H9 (cell line): ENCODE results near the gene ZNF213. TPM values are rescaled to one million over a fixed set of nuclear protein-coding genes. Genes with fewer than 3 reads are reported as not detected.
A peak's percentile ranks its signal among the peaks of the same experiment; 100 is the strongest.

Experiments used
- DNase-seq: peaks from one replicate; pipeline ENCODE4 v3.0.0-alpha.2; 2017
- H2AFZ ChIP-seq: one replicate; pipeline ENCODE4 v1.6.1; 2013; ENCODE audit warnings: mild to moderate bottlenecking, low read length, control low read depth, moderate library complexity
- H2AK5ac ChIP-seq: 2 replicates; pipeline ENCODE4 v1.6.1; 2013; ENCODE audit warnings: low read length, control low read depth, mixed read lengths; ENCODE audit not compliant: insufficient read length
- H2BK120ac ChIP-seq: one replicate; pipeline ENCODE4 v1.6.1; 2013; ENCODE audit warnings: low read depth, mild to moderate bottlenecking, low read length, control low read depth, inconsistent platforms; ENCODE audit not compliant: poor library complexity, severe bottlenecking
- H2BK12ac ChIP-seq: 2 replicates; pipeline ENCODE4 v1.6.1; 2013; ENCODE audit warnings: low read length, control low read depth, mixed read lengths, low read depth; ENCODE audit not compliant: insufficient read length
- H2BK15ac ChIP-seq: 2 replicates; pipeline ENCODE4 v1.6.1; 2013; ENCODE audit warnings: low read depth, low read length, control low read depth
- H2BK20ac ChIP-seq: one replicate; pipeline ENCODE4 v1.6.1; 2013; ENCODE audit warnings: low read depth, mild to moderate bottlenecking, low read length, control low read depth, inconsistent platforms; ENCODE audit not compliant: poor library complexity, severe bottlenecking
- H2BK5ac ChIP-seq: 2 replicates; pipeline ENCODE4 v1.6.1; 2013; ENCODE audit warnings: low read length, control low read depth, mixed read lengths; ENCODE audit not compliant: insufficient read length
- H3K14ac ChIP-seq: 2 replicates; pipeline ENCODE4 v1.6.1; 2013; ENCODE audit warnings: low read length, control low read depth; ENCODE audit not compliant: insufficient read depth
- H3K18ac ChIP-seq: 2 replicates; pipeline ENCODE4 v1.6.1; 2013; ENCODE audit warnings: low read depth, mild to moderate bottlenecking, mixed read lengths, low read length, control low read depth; ENCODE audit not compliant: insufficient read length
- H3K23ac ChIP-seq: 2 replicates; pipeline ENCODE4 v1.6.1; 2013; ENCODE audit warnings: low read length, control low read depth, mixed read lengths, low read depth; ENCODE audit not compliant: insufficient read length
- H3K23me2 ChIP-seq: 2 replicates; pipeline ENCODE4 v1.6.1; 2013; ENCODE audit warnings: low read depth, mild to moderate bottlenecking, mixed read lengths, low read length, control low read depth; ENCODE audit not compliant: insufficient read length, poor library complexity, severe bottlenecking
- H3K27ac ChIP-seq: 2 replicates; pipeline ENCODE4 v1.5.1; 2013; ENCODE audit warnings: low read length, control low read depth, mixed read lengths, low read depth; ENCODE audit not compliant: insufficient read length
- H3K27me3 ChIP-seq: 2 replicates; pipeline ENCODE4 v1.6.1; 2013; ENCODE audit warnings: low read length, control low read depth, inconsistent platforms; ENCODE audit not compliant: insufficient read depth
- H3K4ac ChIP-seq: 2 replicates; pipeline ENCODE4 v1.6.1; 2013; ENCODE audit warnings: low read depth, mild to moderate bottlenecking, control low read depth, inconsistent platforms, low read length, moderate library complexity
- H3K4me1 ChIP-seq: 2 replicates; pipeline ENCODE4 v1.6.1; 2013; ENCODE audit warnings: low read length, control low read depth, inconsistent platforms; ENCODE audit not compliant: insufficient read depth
- H3K4me2 ChIP-seq: 2 replicates; pipeline ENCODE4 v1.6.1; 2013; ENCODE audit warnings: low read length, control low read depth, mixed read lengths; ENCODE audit not compliant: insufficient read length, insufficient read depth
- H3K56ac ChIP-seq: 2 replicates; pipeline ENCODE4 v1.6.1; 2013; ENCODE audit warnings: low read depth, mild to moderate bottlenecking, mixed read lengths, low read length, control low read depth; ENCODE audit not compliant: insufficient read length
- H3K79me1 ChIP-seq: 2 replicates; pipeline ENCODE4 v1.6.1; 2013; ENCODE audit warnings: low read depth, mild to moderate bottlenecking, moderate library complexity, low read length, control low read depth, inconsistent platforms; ENCODE audit not compliant: insufficient read depth, poor library complexity, severe bottlenecking
- H3K79me2 ChIP-seq: 2 replicates; pipeline ENCODE4 v1.6.1; 2013; ENCODE audit warnings: low read length, control low read depth, inconsistent platforms; ENCODE audit not compliant: insufficient read depth
- H3K9ac ChIP-seq: 2 replicates; pipeline ENCODE4 v1.6.1; 2013; ENCODE audit warnings: low read length, control low read depth, mixed read lengths; ENCODE audit not compliant: insufficient read length; ENCODE audit errors: extremely low read depth
- H3K9me3 ChIP-seq: one replicate; pipeline ENCODE4 v1.6.1; 2013; ENCODE audit warnings: low read depth, low read length, inconsistent platforms; ENCODE audit not compliant: control insufficient read depth
- H3T11ph ChIP-seq: one replicate; pipeline ENCODE4 v1.6.1; 2013; ENCODE audit warnings: mild to moderate bottlenecking, low read length, control low read depth, inconsistent platforms
- H4K20me1 ChIP-seq: one replicate; pipeline ENCODE4 v1.6.1; 2013; ENCODE audit not compliant: control insufficient read depth, insufficient read length, insufficient read depth
- H4K5ac ChIP-seq: 2 replicates; pipeline ENCODE4 v1.6.1; 2013; ENCODE audit warnings: low read depth, mild to moderate bottlenecking, mixed read lengths, low read length, control low read depth; ENCODE audit not compliant: insufficient read length
- H4K8ac ChIP-seq: replicated peaks from 2 replicates; pipeline ENCODE4 v1.6.1; 2013; ENCODE audit warnings: low read length, control low read depth, mixed read lengths, low read depth; ENCODE audit not compliant: insufficient read length
- H4K91ac ChIP-seq: 2 replicates; pipeline ENCODE4 v1.6.1; 2013; ENCODE audit warnings: low read depth, mild to moderate bottlenecking, moderate library complexity, mixed read lengths, low read length, control low read depth; ENCODE audit not compliant: insufficient read length
- H3K27ac Mint-ChIP-seq, 3 experiments: 2 replicates in 2 of 3; 3 replicates in 1 of 3; pipeline ENCODE4 v1.8.0; 2020 to 2021; ENCODE audit warnings: mixed read lengths in 3 of 3, mild to moderate bottlenecking in 1 of 3, moderate library complexity in 1 of 3
- H3K27me3 Mint-ChIP-seq: 2 replicates; pipeline ENCODE4 v1.8.0; 2021; ENCODE audit warnings: low read depth, mild to moderate bottlenecking, moderate library complexity, mixed read lengths
- H3K36me3 Mint-ChIP-seq, 3 experiments: 2 replicates in 2 of 3; 3 replicates in 1 of 3; pipeline ENCODE4 v1.8.0; 2020 to 2021; ENCODE audit warnings: low read depth in 3 of 3, mixed read lengths in 3 of 3; ENCODE audit not compliant: insufficient read depth in 1 of 3
- H3K4me1 Mint-ChIP-seq, 2 experiments: 2 replicates each; pipeline ENCODE4 v1.8.0; 2020; ENCODE audit warnings: mixed read lengths in 2 of 2
- H3K4me3 Mint-ChIP-seq, 2 experiments: 2 replicates in 1 of 2; 3 replicates in 1 of 2; pipeline ENCODE4 v1.8.0; 2020 to 2021; ENCODE audit warnings: mild to moderate bottlenecking in 2 of 2, mixed read lengths in 2 of 2, moderate library complexity in 1 of 2
- H3K9me3 Mint-ChIP-seq, 2 experiments: 2 replicates in 1 of 2; 3 replicates in 1 of 2; pipeline ENCODE4 v1.8.0; 2020; ENCODE audit warnings: mild to moderate bottlenecking in 2 of 2, mixed read lengths in 2 of 2, moderate library complexity in 1 of 2
- CTCF ChIP-seq: fragments of 200-600 bp; sonication (generic); conservative IDR thresholded peaks from 3 replicates; pipeline ENCODE4 v1.8.0; 2021; ENCODE audit warnings: antibody characterized with exemption, mild to moderate bottlenecking
- WGBS: extraction: QIAGEN DNeasy Blood & Tissue Kit; methylation state at CpG from one replicate; pipeline ENCODE4 v1.1.7; 2013; ENCODE audit warnings: missing lambda C conversion rate, low lambda C conversion rate, mixed read lengths; ENCODE audit not compliant: insufficient read length; ENCODE audit errors: extremely low coverage; 5-methylcytosine and 5-hydroxymethylcytosine counted together
- total RNA-seq: library from RNA; stranded (reverse); gene quantifications from 2 replicates; pipeline ENCODE4 v1.2.1, GENCODE V29; 2021

ZNF213 gene
- total RNA-seq, 1 experiment from 2014 or later: 6.4 TPM

- Histone ChIP-seq H3K23ac (no peak overlapping the region), H2BK20ac (no peak overlapping the region), H3K56ac (no peak overlapping the region), H4K20me1 (no peaks in the 10 kb centered on the region), H3K27me3 (no peaks in the 10 kb centered on the region), H2BK5ac (no peak overlapping the region), H3K23me2 (peaks cover 4% of the 10 kb centered on the region), H3K9ac (no peak overlapping the region), H3K4me2 (no peak overlapping the region), H3K14ac (no peak overlapping the region), H3K79me2 (peaks cover 14% of the 10 kb centered on the region; the same call in 1 of the 2 replicates), H3K4me1 (peaks cover 3% of the 10 kb centered on the region; the same call in 1 of the 2 replicates), H4K91ac (no peak overlapping the region), H3K9me3 (no peaks in the 10 kb centered on the region), H3K79me1 (peaks cover 6% of the 10 kb centered on the region), H3K18ac (no peak overlapping the region), H3K4ac (no peak overlapping the region), H4K5ac (no peak overlapping the region), H2AFZ (no peak overlapping the region), H2BK12ac (no peak overlapping the region), H2AK5ac (no peak overlapping the region), H3K27ac (no peak overlapping the region), H2BK15ac (no peak overlapping the region), H2BK120ac (no peak overlapping the region), H4K8ac (no peak overlapping the region), H3T11ph (no peak overlapping the region)
- no peaks in the 10 kb centered on the region for H3K9me3 Mint-ChIP-seq
- H3K4me1 Mint-ChIP-seq: peaks cover 29 to 34% of the 10 kb centered on the region in 2 experiments
- H3K36me3 Mint-ChIP-seq: peaks cover 57 to 80% (median 60%) of the 10 kb centered on the region in 3 experiments
- TF ChIP-seq CTCF: no peak
- no CpG with 5 or more reads among the region's 20 CpGs for WGBS
- no peak for DNase-seq
- peak overlapping the region in 2 of 3 experiments; percentile 52 to 67; a peak in 3 of 7 replicates for H3K27ac Mint-ChIP-seq
- H3K4me3 Mint-ChIP-seq: no peak overlapping the region
- no peaks in the 10 kb centered on the region; the same call in 1 of the 2 replicates for H3K27me3 Mint-ChIP-seq
These were observed 42.3 kb upstream of the ZNF213 start for GRCh38 chr16:3092501-3092941.
